ENCODE data around the gene CCDC149.

GRCh38 chr4:24849351-24849750 lies 63.5 kb downstream of the CCDC149 start:
- TF ChIP-seq CTCF (conservative IDR thresholded peaks at IDR 0.05 in 1 of 2, IDR thresholded peaks at IDR 0.05 in 1 of 2; ENCODE audit: extremely low read depth in 1 of 2, insufficient read depth in 1 of 2, low read depth in 1 of 2, low read length in 2 of 2) (no peak), EZH2 (IDR thresholded peaks at IDR 0.05; ENCODE audit: borderline replicate concordance, low read length) (no peak)

Measured in mammary epithelial cell (primary cell).